Peyer's patch (tissue), 4 donors: ENCODE data around the gene EPB41L1. TPM values are rescaled to one million over a fixed set of nuclear protein-coding genes. Genes with fewer than 3 reads are reported as not detected.

Source experiments
- DNase-seq, 3 donors: peaks; one replicate each; pipeline ENCODE4 v3.0.0-alpha.2; 2017 to 2019
- H3K27ac ChIP-seq, 4 donors: fragments of 200-600 bp; sonication (generic); one replicate each; pipeline ENCODE4 v1.5.1; 2016 to 2019
- H3K27me3 ChIP-seq, 2 donors: fragments of 200-600 bp; sonication (generic); one replicate each; pipeline ENCODE4 v1.5.1; 2019
- H3K36me3 ChIP-seq, 3 donors: fragments of 200-600 bp; sonication (generic); one replicate each; pipeline ENCODE4 v1.5.1; 2016 to 2019
- H3K4me1 ChIP-seq, 4 donors: fragments of 200-600 bp; sonication (generic); one replicate each; pipeline ENCODE4 v1.5.1; 2016 to 2019
- H3K4me3 ChIP-seq, 4 donors: fragments of 200-600 bp; sonication (generic); 1 replicate in 3 of 4; 2 replicates in 1 of 4; pipeline ENCODE4 v1.5.1; 2016 to 2019; ENCODE audit warnings: mild to moderate bottlenecking in 1 of 4
- H3K9me3 ChIP-seq, 4 donors: fragments of 200-600 bp; sonication (generic); one replicate each; pipeline ENCODE4 v1.5.1; 2016 to 2019; ENCODE audit warnings: mild to moderate bottlenecking in 1 of 4
- CTCF ChIP-seq, 6 experiments: fragments of 450-650 bp in 4 of 6; fragments of 200-600 bp in 2 of 6; sonication (generic) in 1 of 6; IDR thresholded peaks; one replicate each; pipeline ENCODE4 v1.5.1; 2017 to 2019; ENCODE audit warnings: antibody characterized with exemption in 6 of 6, mild to moderate bottlenecking in 3 of 6, moderate library complexity in 1 of 6
- POLR2A ChIP-seq, 2 donors: fragments of 450-650 bp; IDR thresholded peaks; one replicate each; pipeline ENCODE4 v1.5.1; 2017; ENCODE audit warnings: antibody characterized with exemption in 2 of 2, mild to moderate bottlenecking in 2 of 2, moderate library complexity in 2 of 2
- total RNA-seq, 4 donors: library from RNA; depleted of rRNA; stranded (reverse); fragments of >200 nt; gene quantifications; one replicate each; pipeline ENCODE4 v1.1.0, GENCODE V29; 2016

EPB41L1 gene
- total RNA-seq, 4 donors from 2014 or later = 23.1 to 104 (median 57.2) TPM

- Histone ChIP-seq H3K9me3 (no peaks in the 10 kb centered on the region), H3K36me3 (no peaks in the 10 kb centered on the region), H3K27me3 (no peaks in the 10 kb centered on the region), H3K4me3 (no peak overlapping the region), H3K27ac (no peak overlapping the region), H3K4me1 (peaks cover 0 to 4% (median 0%) of the 10 kb centered on the region in 4 donors)
- no peak for DNase-seq
- TF ChIP-seq POLR2A (IDR thresholded peaks at IDR 0.05) = no peak
- no peak for TF ChIP-seq CTCF (IDR thresholded peaks at IDR 0.05)
Measured at GRCh38 chr20:36144336-36144735, 10.2 kb upstream of the EPB41L1 start.

DNA sequence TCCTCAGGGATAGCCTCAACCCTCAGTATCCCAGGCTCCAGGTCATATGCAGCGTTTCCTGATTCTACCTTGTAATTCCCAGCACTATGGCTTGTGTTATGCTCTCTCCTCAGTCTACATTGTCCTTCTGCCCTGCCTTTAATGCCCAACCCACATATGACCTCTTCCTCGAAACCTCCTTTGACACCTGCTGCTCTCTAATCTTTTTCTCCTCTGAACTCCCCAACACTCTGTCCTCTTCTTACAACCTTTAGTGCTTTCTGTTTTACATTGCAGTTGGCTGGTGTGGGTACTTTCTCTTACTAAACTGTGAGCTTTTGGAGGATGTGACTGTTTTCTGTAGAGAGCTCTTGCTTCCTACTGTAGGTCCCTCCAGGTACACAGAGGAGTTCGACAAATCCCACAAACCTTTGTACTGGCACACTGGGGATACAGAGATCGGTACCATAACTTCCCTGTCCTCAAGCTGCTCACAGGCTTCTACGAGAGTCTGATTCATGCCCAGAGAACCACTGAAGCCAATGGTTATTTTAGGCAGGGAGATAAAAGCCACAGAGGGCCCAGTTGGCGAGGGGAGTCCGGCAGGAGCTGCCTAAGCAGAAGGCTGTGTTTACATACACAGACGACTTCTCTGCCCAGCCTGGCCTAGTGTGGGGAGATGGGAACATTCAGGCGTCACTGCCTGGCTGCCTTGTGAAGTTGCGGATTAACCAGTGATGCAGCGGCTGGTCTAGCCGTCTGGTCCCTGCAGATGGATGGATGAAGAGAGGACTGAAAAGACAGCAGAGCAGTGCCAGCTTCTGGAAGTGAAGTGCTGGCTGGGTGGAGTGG, 8.4 kb upstream of the EPB41L1 start:
- peaks cover 0 to 4% (median 0%) of the 10 kb centered on the region in 4 donors for H3K4me1 ChIP-seq
- H3K36me3 ChIP-seq = no peaks in the 10 kb centered on the region
- H3K27me3 ChIP-seq = no peaks in the 10 kb centered on the region
- H3K27ac ChIP-seq = no peak overlapping the region
- TF ChIP-seq CTCF (IDR thresholded peaks at IDR 0.05) = no peak
- TF ChIP-seq POLR2A (IDR thresholded peaks at IDR 0.05) = no peak
- no peaks in the 10 kb centered on the region for H3K9me3 ChIP-seq
- DNase-seq = no peak
- H3K4me3 ChIP-seq = no peak overlapping the region

DNA sequence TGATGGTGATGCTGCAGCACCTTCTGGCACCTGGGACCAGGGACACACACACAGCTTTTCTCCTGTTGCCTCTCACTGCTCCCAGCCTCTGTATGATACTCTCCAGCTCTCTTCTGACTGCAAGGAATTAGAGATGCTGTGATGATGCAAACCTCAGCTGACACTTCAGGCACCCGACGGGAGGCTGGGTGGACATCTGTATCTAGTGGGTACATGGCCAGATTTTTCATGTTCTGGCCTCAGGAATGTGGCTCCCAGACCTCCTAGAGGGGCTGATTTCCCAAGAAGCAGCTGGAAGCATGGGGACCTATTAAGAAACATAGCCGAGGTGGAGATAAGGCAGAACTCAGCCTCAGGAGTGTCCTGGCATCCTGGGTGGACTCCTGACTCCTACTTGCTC, 6.8 kb upstream of the EPB41L1 start:
- TF ChIP-seq CTCF (IDR thresholded peaks at IDR 0.05) (no peak), POLR2A (IDR thresholded peaks at IDR 0.05) (no peak)
- no peak for DNase-seq
- no peaks in the 10 kb centered on the region for H3K36me3 ChIP-seq
- H3K27ac ChIP-seq = no peak overlapping the region
- no peak overlapping the region for H3K4me3 ChIP-seq
- no peaks in the 10 kb centered on the region for H3K27me3 ChIP-seq
- H3K9me3 ChIP-seq = no peaks in the 10 kb centered on the region
- H3K4me1 ChIP-seq = peaks cover 0 to 2% (median 0%) of the 10 kb centered on the region in 4 donors

GRCh38 chr20:36148439-36148838, 6.1 kb upstream of the EPB41L1 start:
- Histone ChIP-seq H3K27ac (no peak overlapping the region), H3K9me3 (no peaks in the 10 kb centered on the region)
- TF ChIP-seq CTCF (IDR thresholded peaks at IDR 0.05) = no peak
- TF ChIP-seq POLR2A (IDR thresholded peaks at IDR 0.05) = no peak

GRCh38 chr20:36149012-36149411, 5.5 kb upstream of the EPB41L1 start:
- Histone ChIP-seq H3K4me1 (peaks cover 0 to 3% (median 0%) of the 10 kb centered on the region in 4 donors), H3K27ac (no peak overlapping the region)
- TF ChIP-seq POLR2A (IDR thresholded peaks at IDR 0.05) (no peak), CTCF (IDR thresholded peaks at IDR 0.05) (no peak)

More at GRCh38 chr20:36148439-36148838, 6.1 kb upstream of the EPB41L1 start:
- Histone ChIP-seq H3K4me3 (no peak overlapping the region), H3K4me1 (no peaks in the 10 kb centered on the region), H3K36me3 (no peaks in the 10 kb centered on the region), H3K27me3 (no peaks in the 10 kb centered on the region)
- no peak for DNase-seq

More at GRCh38 chr20:36149012-36149411, 5.5 kb upstream of the EPB41L1 start:
- Histone ChIP-seq H3K27me3 (no peaks in the 10 kb centered on the region), H3K9me3 (no peaks in the 10 kb centered on the region), H3K36me3 (no peaks in the 10 kb centered on the region), H3K4me3 (no peak overlapping the region)
- no peak for DNase-seq
